ENCODE data around the gene PDK1.

DNA sequence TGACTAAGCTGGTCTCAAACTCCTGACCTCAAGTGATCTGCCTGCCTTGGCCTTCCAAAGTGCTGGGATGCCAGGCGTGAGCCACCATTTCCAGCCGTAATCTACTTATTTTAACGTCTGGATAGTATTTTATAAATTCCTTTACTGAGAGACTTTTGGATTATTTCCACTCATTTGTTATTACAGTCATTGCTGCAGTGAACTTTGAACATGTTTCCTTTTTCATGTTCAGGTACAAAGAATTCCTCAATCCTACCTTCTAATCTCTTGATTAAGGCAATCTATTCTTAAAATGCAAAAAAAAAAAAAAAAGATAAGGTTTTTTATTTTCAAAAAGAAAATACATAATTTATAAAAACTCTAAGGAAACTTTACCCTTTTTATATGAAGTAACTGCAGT is 78.6 kb downstream of the PDK1 start:
- TF ChIP-seq POLR2A (IDR thresholded peaks at IDR 0.05) (no peak), EP300 (IDR thresholded peaks at IDR 0.05; ENCODE audit: low read depth) (no peak)
- TF ChIP-seq, protein P1, sequence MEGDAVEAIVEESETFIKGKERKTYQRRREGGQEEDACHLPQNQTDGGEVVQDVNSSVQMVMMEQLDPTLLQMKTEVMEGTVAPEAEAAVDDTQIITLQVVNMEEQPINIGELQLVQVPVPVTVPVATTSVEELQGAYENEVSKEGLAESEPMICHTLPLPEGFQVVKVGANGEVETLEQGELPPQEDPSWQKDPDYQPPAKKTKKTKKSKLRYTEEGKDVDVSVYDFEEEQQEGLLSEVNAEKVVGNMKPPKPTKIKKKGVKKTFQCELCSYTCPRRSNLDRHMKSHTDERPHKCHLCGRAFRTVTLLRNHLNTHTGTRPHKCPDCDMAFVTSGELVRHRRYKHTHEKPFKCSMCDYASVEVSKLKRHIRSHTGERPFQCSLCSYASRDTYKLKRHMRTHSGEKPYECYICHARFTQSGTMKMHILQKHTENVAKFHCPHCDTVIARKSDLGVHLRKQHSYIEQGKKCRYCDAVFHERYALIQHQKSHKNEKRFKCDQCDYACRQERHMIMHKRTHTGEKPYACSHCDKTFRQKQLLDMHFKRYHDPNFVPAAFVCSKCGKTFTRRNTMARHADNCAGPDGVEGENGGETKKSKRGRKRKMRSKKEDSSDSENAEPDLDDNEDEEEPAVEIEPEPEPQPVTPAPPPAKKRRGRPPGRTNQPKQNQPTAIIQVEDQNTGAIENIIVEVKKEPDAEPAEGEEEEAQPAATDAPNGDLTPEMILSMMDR (IDR thresholded peaks at IDR 0.05) = no peak

All from transverse colon (tissue), 3 donors.